Measurements from ENCODE around the gene PLPPR1. TPM values are rescaled to one million over a fixed set of nuclear protein-coding genes. Genes with fewer than 3 reads are reported as not detected.

PLPPR1 gene
- total RNA-seq, 1 donor from 2014 or later = 3.2 TPM

DNA sequence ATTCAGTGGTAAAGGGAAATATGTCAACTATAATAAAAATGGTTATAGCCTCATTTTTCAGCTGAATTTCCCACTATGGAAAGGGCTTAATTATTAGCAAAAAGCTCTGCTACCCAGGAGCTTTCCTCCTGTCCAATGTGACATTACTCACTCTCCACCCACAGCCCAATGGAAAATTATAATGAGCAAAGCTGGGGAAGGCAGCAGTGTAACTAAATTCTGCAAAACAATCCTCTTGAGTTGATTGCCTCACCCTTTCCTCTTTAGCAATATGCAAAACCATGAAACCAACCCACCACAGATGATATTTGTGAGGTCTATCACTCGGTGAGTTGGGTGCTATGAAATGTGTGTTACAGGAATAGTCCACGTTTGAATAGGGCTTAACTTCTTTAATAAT is 14.0 kb upstream of the PLPPR1 start:
- Histone ChIP-seq H2AFZ (replicated peaks) (no peak overlapping the region), H3K9me3 (ENCODE audit: low read depth) (no peaks in the 10 kb centered on the region), H3K36me3 (no peaks in the 10 kb centered on the region), H4K20me1 (ENCODE audit: low read depth) (no peaks in the 10 kb centered on the region), H3K79me2 (ENCODE audit: low read depth) (no peaks in the 10 kb centered on the region), H3K27me3 (no peaks in the 10 kb centered on the region), H3K4me3 (no peak overlapping the region), H3K4me1 (no peaks in the 10 kb centered on the region), H3K27ac (no peak overlapping the region), H3K4me2 (no peak overlapping the region), H3K9ac (no peak overlapping the region), H3F3A (ENCODE audit: low read depth) (no peaks in the 10 kb centered on the region)
- no peak for DNase-seq (ENCODE audit: low spot score)
- no peak overlapping the region for H3K4me3 Mint-ChIP-seq
- H3K36me3 Mint-ChIP-seq = no peaks in the 10 kb centered on the region
- no peak for TF ChIP-seq EZH2phosphoT487 (IDR thresholded peaks at IDR 0.05)
- no peak for TF ChIP-seq EZH2 (IDR thresholded peaks at IDR 0.05)
- TF ChIP-seq, protein P1, sequence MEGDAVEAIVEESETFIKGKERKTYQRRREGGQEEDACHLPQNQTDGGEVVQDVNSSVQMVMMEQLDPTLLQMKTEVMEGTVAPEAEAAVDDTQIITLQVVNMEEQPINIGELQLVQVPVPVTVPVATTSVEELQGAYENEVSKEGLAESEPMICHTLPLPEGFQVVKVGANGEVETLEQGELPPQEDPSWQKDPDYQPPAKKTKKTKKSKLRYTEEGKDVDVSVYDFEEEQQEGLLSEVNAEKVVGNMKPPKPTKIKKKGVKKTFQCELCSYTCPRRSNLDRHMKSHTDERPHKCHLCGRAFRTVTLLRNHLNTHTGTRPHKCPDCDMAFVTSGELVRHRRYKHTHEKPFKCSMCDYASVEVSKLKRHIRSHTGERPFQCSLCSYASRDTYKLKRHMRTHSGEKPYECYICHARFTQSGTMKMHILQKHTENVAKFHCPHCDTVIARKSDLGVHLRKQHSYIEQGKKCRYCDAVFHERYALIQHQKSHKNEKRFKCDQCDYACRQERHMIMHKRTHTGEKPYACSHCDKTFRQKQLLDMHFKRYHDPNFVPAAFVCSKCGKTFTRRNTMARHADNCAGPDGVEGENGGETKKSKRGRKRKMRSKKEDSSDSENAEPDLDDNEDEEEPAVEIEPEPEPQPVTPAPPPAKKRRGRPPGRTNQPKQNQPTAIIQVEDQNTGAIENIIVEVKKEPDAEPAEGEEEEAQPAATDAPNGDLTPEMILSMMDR (IDR thresholded peaks at IDR 0.05) = no peak
- H3K9me3 Mint-ChIP-seq = no peaks in the 10 kb centered on the region
- no peaks in the 10 kb centered on the region for H3K4me1 Mint-ChIP-seq
- H3K27ac Mint-ChIP-seq = no peak overlapping the region
- no peaks in the 10 kb centered on the region for H3K27me3 Mint-ChIP-seq (ENCODE audit: insufficient read depth, low read depth)

- no peak overlapping the region for H3K4me2 ChIP-seq
- H3K4me1 ChIP-seq = no peaks in the 10 kb centered on the region
- H3K9me3 ChIP-seq (ENCODE audit: low read depth) = no peaks in the 10 kb centered on the region
- TF ChIP-seq, protein P1 (IDR thresholded peaks at IDR 0.05) = no peak
- no peak for TF ChIP-seq EZH2 (IDR thresholded peaks at IDR 0.05)
- no peak for TF ChIP-seq EZH2phosphoT487 (IDR thresholded peaks at IDR 0.05)
- Mint-ChIP-seq H3K4me1 (no peaks in the 10 kb centered on the region), H3K27me3 (ENCODE audit: insufficient read depth, low read depth) (peaks cover under 1% of the 10 kb centered on the region), H3K36me3 (no peaks in the 10 kb centered on the region), H3K27ac (no peak overlapping the region), H3K4me3 (no peak overlapping the region), H3K9me3 (no peaks in the 10 kb centered on the region)
- H3K4me3 ChIP-seq = no peak overlapping the region
- no peaks in the 10 kb centered on the region for H3F3A ChIP-seq (ENCODE audit: low read depth)
- H3K27ac ChIP-seq = no peak overlapping the region
- H4K20me1 ChIP-seq (ENCODE audit: low read depth) = no peaks in the 10 kb centered on the region
- H3K79me2 ChIP-seq (ENCODE audit: low read depth) = no peaks in the 10 kb centered on the region
- no peaks in the 10 kb centered on the region for H3K27me3 ChIP-seq
- H3K36me3 ChIP-seq = no peaks in the 10 kb centered on the region
- H3K9ac ChIP-seq = no peak overlapping the region
- no peak overlapping the region for H2AFZ ChIP-seq (replicated peaks)
- DNase-seq (ENCODE audit: low spot score) = no peak
Observed at GRCh38 chr9:101018467-101018866, 10.1 kb upstream of the PLPPR1 start.

- Histone ChIP-seq H3K27me3 (peaks cover 20% of the 10 kb centered on the region), H3K4me3 (no peak overlapping the region), H3K36me3 (no peaks in the 10 kb centered on the region), H3K9me3 (ENCODE audit: low read depth) (no peaks in the 10 kb centered on the region), H3K4me1 (peaks cover 10% of the 10 kb centered on the region), H3K4me2 (no peak overlapping the region), H3K27ac (no peak overlapping the region), H3F3A (ENCODE audit: low read depth) (peaks cover 6% of the 10 kb centered on the region), H3K9ac (no peak overlapping the region), H4K20me1 (ENCODE audit: low read depth) (no peaks in the 10 kb centered on the region), H2AFZ (replicated peaks) (no peak overlapping the region), H3K79me2 (ENCODE audit: low read depth) (no peaks in the 10 kb centered on the region)
- peaks cover 2% of the 10 kb centered on the region for H3K27me3 Mint-ChIP-seq (ENCODE audit: insufficient read depth, low read depth)
- no peak overlapping the region for H3K27ac Mint-ChIP-seq
- H3K4me3 Mint-ChIP-seq = no peak overlapping the region
- H3K9me3 Mint-ChIP-seq = no peaks in the 10 kb centered on the region
- DNase-seq (ENCODE audit: low spot score) = no peak
- no peaks in the 10 kb centered on the region for H3K36me3 Mint-ChIP-seq
- TF ChIP-seq, protein P1 (IDR thresholded peaks at IDR 0.05) = no peak
- TF ChIP-seq EZH2phosphoT487 (IDR thresholded peaks at IDR 0.05) (no peak), EZH2 (IDR thresholded peaks at IDR 0.05) (no peak)
- H3K4me1 Mint-ChIP-seq = peaks cover 13% of the 10 kb centered on the region
Observed at GRCh38 chr9:101022704-101023103, 5.8 kb upstream of the PLPPR1 start.

Data from neural progenitor cell (in vitro differentiated cells).